Fibroblast of lung (primary cell): ENCODE data around the gene DNAJB12. TPM values are rescaled to one million over a fixed set of nuclear protein-coding genes. Genes with fewer than 3 reads are reported as not detected.
A peak's percentile ranks its signal among the peaks of the same experiment; 100 is the strongest.

ENCODE experiments used
- DNase-seq, 2 donors: peaks; one replicate each; pipeline versions ENCODE4 v3.0.0 to v3.0.0-alpha.2; 2010; ENCODE audit warnings: low read depth in 2 of 2
- H2AFZ ChIP-seq: 2 replicates; pipeline ENCODE4 v1.5.1; 2012; ENCODE audit warnings: low read length, control low read depth, inconsistent platforms
- H3K27ac ChIP-seq: 2 replicates; pipeline ENCODE4 v1.5.1; 2011; ENCODE audit warnings: low read length, control low read depth; ENCODE audit not compliant: insufficient read depth
- H3K27me3 ChIP-seq: 2 replicates; pipeline ENCODE4 v1.5.1; 2011; ENCODE audit warnings: mild to moderate bottlenecking, low read length; ENCODE audit not compliant: control insufficient read depth, insufficient read depth
- H3K36me3 ChIP-seq: 2 replicates; pipeline ENCODE4 v1.5.1; 2011; ENCODE audit warnings: low read length; ENCODE audit not compliant: control insufficient read depth, insufficient read depth
- H3K4me1 ChIP-seq: 2 replicates; pipeline ENCODE4 v1.5.1; 2011; ENCODE audit warnings: low read length; ENCODE audit not compliant: control insufficient read depth, insufficient read depth; ENCODE audit errors: extremely low read depth
- H3K4me2 ChIP-seq: 2 replicates; pipeline ENCODE4 v1.5.1; 2011; ENCODE audit warnings: low read length, control low read depth; ENCODE audit not compliant: insufficient read depth; ENCODE audit errors: extremely low read depth
- H3K4me3 ChIP-seq, 4 experiments: fragments of 200-600 bp in 1 of 4; sonication (generic) in 1 of 4; replicated peaks in 1 of 4; 2 replicates each; pipeline ENCODE4 v1.5.1; 2011 to 2016; ENCODE audit warnings: low read length in 4 of 4, low read depth in 3 of 4, mild to moderate bottlenecking in 3 of 4, control low read depth in 2 of 4, inconsistent platforms in 1 of 4, mixed read lengths in 1 of 4; ENCODE audit not compliant: insufficient read depth in 1 of 4; ENCODE audit errors: control extremely low read depth in 1 of 4
- H3K79me2 ChIP-seq: 2 replicates; pipeline ENCODE4 v1.5.1; 2012; ENCODE audit warnings: mild to moderate bottlenecking, low read length, inconsistent platforms; ENCODE audit not compliant: control insufficient read depth, insufficient read depth
- H3K9ac ChIP-seq: 2 replicates; pipeline ENCODE4 v1.5.1; 2011; ENCODE audit warnings: mild to moderate bottlenecking, low read length, control low read depth; ENCODE audit not compliant: insufficient read depth
- H3K9me3 ChIP-seq: 2 replicates; pipeline ENCODE4 v1.5.1; 2012; ENCODE audit warnings: low read depth, low read length; ENCODE audit not compliant: control insufficient read depth, insufficient read depth
- H4K20me1 ChIP-seq: 2 replicates; pipeline ENCODE4 v1.5.1; 2011; ENCODE audit warnings: low read length; ENCODE audit not compliant: control insufficient read depth, insufficient read depth; ENCODE audit errors: extremely low read depth
- CTCF ChIP-seq, 2 donors: IDR thresholded peaks in 1 of 2; conservative IDR thresholded peaks in 1 of 2; 1 replicate in 1 of 2; 2 replicates in 1 of 2; pipeline ENCODE4 v1.5.1; 2011 to 2012; ENCODE audit warnings: low read length in 2 of 2, control low read depth in 1 of 2, inconsistent platforms in 1 of 2, low read depth in 1 of 2, mild to moderate bottlenecking in 1 of 2
- EZH2 ChIP-seq: IDR thresholded peaks from 2 replicates; pipeline ENCODE4 v1.5.1; 2012; ENCODE audit warnings: low read length, control low read depth, mild to moderate bottlenecking; ENCODE audit errors: missing control alignments
- polyA plus RNA-seq, 2 donors: library from polyadenylated mRNA; depleted of rRNA in 1 of 2; stranded (reverse) in 1 of 2; unstranded in 1 of 2; fragments of >200 nt; gene quantifications; 2 replicates each; pipeline ENCODE4 v1.2.1, GENCODE V29; 2011 to 2012; ENCODE audit warnings: missing spikeins in 1 of 2
- total RNA-seq: library from RNA; depleted of rRNA; stranded (reverse); fragments of >200 nt; gene quantifications from 2 replicates; pipeline ENCODE4 v1.2.1, GENCODE V29; 2014

The DNAJB12 gene
- total and polyA plus RNA-seq, 2 donors (not counting 1 experiment from before 2014, with no cell fraction given): 17.2 to 26.3 TPM

- peaks cover 25% of the 10 kb centered on the region for H3K4me1 ChIP-seq
- no peak overlapping the region for H2AFZ ChIP-seq
- no peak for TF ChIP-seq CTCF (conservative IDR thresholded peaks at IDR 0.05 in 1 of 2, IDR thresholded peaks at IDR 0.05 in 1 of 2; ENCODE audit: low read depth in 1 of 2, low read length in 2 of 2)
- TF ChIP-seq EZH2: no peak
Measured at GRCh38 chr10:72306215-72306760, 48.4 kb downstream of the DNAJB12 start.

GRCh38 chr10:72303424-72304128 lies 51.1 kb downstream of the DNAJB12 start:
- Histone ChIP-seq H3K4me1 (peaks cover 7% of the 10 kb centered on the region), H3K79me2 (no peaks in the 10 kb centered on the region), H4K20me1 (no peaks in the 10 kb centered on the region), H3K9me3 (no peaks in the 10 kb centered on the region), H3K4me3 (no peak overlapping the region), H3K9ac (no peak overlapping the region), H3K36me3 (no peaks in the 10 kb centered on the region), H2AFZ (no peak overlapping the region), H3K27ac (no peak overlapping the region), H3K27me3 (no peaks in the 10 kb centered on the region), H3K4me2 (no peak overlapping the region)
- TF ChIP-seq EZH2: no peak
- no peak for TF ChIP-seq CTCF (conservative IDR thresholded peaks at IDR 0.05 in 1 of 2, IDR thresholded peaks at IDR 0.05 in 1 of 2; ENCODE audit: low read depth in 1 of 2, low read length in 2 of 2)
- DNase-seq: no peak

More at GRCh38 chr10:72306215-72306760, 48.4 kb downstream of the DNAJB12 start:
- Histone ChIP-seq H3K79me2 (no peaks in the 10 kb centered on the region), H3K9ac (no peak overlapping the region), H3K4me2 (no peak overlapping the region), H3K4me3 (no peak overlapping the region), H3K36me3 (no peaks in the 10 kb centered on the region), H3K27ac (no peak overlapping the region), H3K9me3 (no peaks in the 10 kb centered on the region), H3K27me3 (no peaks in the 10 kb centered on the region), H4K20me1 (no peaks in the 10 kb centered on the region)
- no peak for DNase-seq

GRCh38 chr10:72298592-72299519 lies 55.9 kb downstream of the DNAJB12 start:
- TF ChIP-seq EZH2: no peak
- no peak for TF ChIP-seq CTCF (conservative IDR thresholded peaks at IDR 0.05 in 1 of 2, IDR thresholded peaks at IDR 0.05 in 1 of 2; ENCODE audit: low read depth in 1 of 2, low read length in 2 of 2)
- peak overlapping the region; percentile 96 for H3K27ac ChIP-seq
- peak overlapping the region; percentile 48 for H3K4me2 ChIP-seq
- H2AFZ ChIP-seq: peak overlapping the region; percentile 75
- H3K4me1 ChIP-seq: peaks cover 11% of the 10 kb centered on the region
- H3K9me3 ChIP-seq: no peaks in the 10 kb centered on the region
- no peaks in the 10 kb centered on the region for H4K20me1 ChIP-seq
- DNase-seq: no peak
- no peaks in the 10 kb centered on the region for H3K79me2 ChIP-seq
- no peaks in the 10 kb centered on the region for H3K36me3 ChIP-seq
- no peaks in the 10 kb centered on the region for H3K27me3 ChIP-seq
- no peak overlapping the region for H3K9ac ChIP-seq
- H3K4me3 ChIP-seq: no peak overlapping the region
